HEK293 (cell line): ENCODE data around the gene VCX3B.

Experiments used
- CTCF ChIP-seq: fragments of 450-650 bp; formaldehyde crosslinking; IDR thresholded peaks from 2 replicates; pipeline ENCODE4 v1.5.1; 2016; ENCODE audit warnings: missing biosample characterization, missing genetic modification characterization
- SP2 ChIP-seq: fragments of 450-650 bp; formaldehyde crosslinking; IDR thresholded peaks from 2 replicates; pipeline ENCODE4 v1.5.1; 2016; ENCODE audit warnings: missing biosample characterization, missing genetic modification characterization
- ZNF324 ChIP-seq: fragments of 450-650 bp; formaldehyde crosslinking; IDR thresholded peaks from 2 replicates; pipeline ENCODE4 v1.5.1; 2016; ENCODE audit warnings: missing biosample characterization, missing genetic modification characterization
- ZNF404 ChIP-seq: fragments of 450-650 bp; formaldehyde crosslinking; IDR thresholded peaks from 2 replicates; pipeline ENCODE4 v1.5.1; 2017; ENCODE audit warnings: missing biosample characterization, missing genetic modification characterization
- ZSCAN18 ChIP-seq: fragments of 450-650 bp; formaldehyde crosslinking; IDR thresholded peaks from 2 replicates; pipeline ENCODE4 v1.5.1; 2016; ENCODE audit warnings: missing biosample characterization, missing genetic modification characterization

GRCh38 chrX:8418301-8418700 is 46.3 kb upstream of the VCX3B start:
- TF ChIP-seq ZSCAN18 (tag by site-specific recombination) = no peak
- no peak for TF ChIP-seq ZNF324 (tag by site-specific recombination)
- no peak for TF ChIP-seq ZNF404 (tag by site-specific recombination)
- TF ChIP-seq CTCF (tag by site-specific recombination) = no peak
- TF ChIP-seq SP2 = no peak
